AG09319 (cell line): ENCODE measurements around the gene EIF1AD.

ENCODE experiments used
- DNase-seq: peaks from one replicate; pipeline ENCODE4 v3.0.0-alpha.2; 2010; ENCODE audit warnings: low read depth; ENCODE audit errors: extremely low read depth
- TF ChIP-seq, protein P1 (sequence below): IDR thresholded peaks from 2 replicates; pipeline ENCODE4 v1.5.1; 2011; ENCODE audit warnings: low read depth, mild to moderate bottlenecking, inconsistent platforms, low read length, moderate library complexity

EIF1AD gene

GRCh38 chr11:65964906-65965305 lies 37.1 kb downstream of the EIF1AD start:
- TF ChIP-seq, protein P1, sequence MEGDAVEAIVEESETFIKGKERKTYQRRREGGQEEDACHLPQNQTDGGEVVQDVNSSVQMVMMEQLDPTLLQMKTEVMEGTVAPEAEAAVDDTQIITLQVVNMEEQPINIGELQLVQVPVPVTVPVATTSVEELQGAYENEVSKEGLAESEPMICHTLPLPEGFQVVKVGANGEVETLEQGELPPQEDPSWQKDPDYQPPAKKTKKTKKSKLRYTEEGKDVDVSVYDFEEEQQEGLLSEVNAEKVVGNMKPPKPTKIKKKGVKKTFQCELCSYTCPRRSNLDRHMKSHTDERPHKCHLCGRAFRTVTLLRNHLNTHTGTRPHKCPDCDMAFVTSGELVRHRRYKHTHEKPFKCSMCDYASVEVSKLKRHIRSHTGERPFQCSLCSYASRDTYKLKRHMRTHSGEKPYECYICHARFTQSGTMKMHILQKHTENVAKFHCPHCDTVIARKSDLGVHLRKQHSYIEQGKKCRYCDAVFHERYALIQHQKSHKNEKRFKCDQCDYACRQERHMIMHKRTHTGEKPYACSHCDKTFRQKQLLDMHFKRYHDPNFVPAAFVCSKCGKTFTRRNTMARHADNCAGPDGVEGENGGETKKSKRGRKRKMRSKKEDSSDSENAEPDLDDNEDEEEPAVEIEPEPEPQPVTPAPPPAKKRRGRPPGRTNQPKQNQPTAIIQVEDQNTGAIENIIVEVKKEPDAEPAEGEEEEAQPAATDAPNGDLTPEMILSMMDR: no peak
- no peak for DNase-seq

DNA sequence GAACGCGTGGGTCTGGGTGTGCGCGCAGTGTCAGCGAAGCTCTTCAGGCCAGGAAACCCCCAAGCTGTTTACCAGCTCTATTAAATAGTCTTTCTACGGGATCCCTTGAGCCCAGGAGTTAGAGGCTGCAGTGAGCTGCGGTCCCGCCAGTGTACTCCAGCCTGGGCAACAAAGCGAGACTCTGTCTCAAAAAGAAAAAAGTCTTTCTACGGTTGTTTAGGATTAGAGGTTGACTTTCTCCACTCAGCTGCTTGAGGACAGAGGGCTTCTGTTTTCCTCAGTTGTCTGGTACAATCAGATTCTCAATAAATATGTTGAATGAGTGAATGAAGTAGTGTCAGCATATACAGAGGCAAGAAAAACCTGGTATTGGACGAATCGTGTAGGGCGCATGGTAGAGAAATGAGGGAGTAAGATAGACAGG lies 39.8 kb downstream of the EIF1AD start:
- no peak for DNase-seq
- TF ChIP-seq, protein P1: no peak

GRCh38 chr11:65961267-65962140 lies 40.5 kb downstream of the EIF1AD start, which contains the start of gene SART1:
Gene SART1, plus strand, starts transcription at chr11:65961734. Its CDS starts 47 bp downstream, at chr11:65961781.
- peak; percentile 94 for DNase-seq
- TF ChIP-seq, protein P1: no peak

GRCh38 chr11:65960824-65961266 lies 41.1 kb downstream of the EIF1AD start:
- TF ChIP-seq, protein P1: no peak
- no peak for DNase-seq

DNA sequence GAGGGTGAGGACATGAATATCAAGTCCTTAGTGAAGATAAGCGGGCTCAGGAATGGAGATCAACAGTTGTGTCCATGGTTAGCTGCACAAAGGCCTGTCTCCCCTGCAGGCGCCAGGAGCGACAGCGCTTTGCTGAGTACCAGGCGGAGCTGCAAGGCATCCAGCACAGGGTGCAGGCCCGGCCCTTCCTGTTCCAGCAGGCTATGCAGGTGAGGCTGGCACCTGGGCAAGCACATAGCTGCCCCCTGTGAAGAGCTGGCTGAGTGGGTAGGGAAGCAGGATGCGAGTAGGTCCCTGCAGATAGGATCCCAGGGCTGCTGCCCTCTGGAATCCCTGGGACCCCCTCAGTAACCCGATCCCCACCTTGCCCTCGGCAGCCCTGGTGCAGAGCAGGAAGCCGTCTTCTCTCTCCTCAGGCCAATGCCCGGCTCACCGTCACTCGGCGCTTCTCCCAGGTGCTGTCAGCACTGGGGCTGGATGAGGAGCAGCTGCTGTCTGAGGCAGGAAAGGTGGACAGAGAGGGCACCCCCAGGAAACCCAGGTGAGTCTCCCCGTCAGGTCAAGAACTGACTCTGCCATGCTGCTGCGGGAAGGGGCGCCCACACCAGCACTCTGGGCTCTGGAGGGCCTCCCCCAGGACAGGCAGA lies 43.1 kb downstream of the EIF1AD start:
- TF ChIP-seq, protein P1: no peak

DNA sequence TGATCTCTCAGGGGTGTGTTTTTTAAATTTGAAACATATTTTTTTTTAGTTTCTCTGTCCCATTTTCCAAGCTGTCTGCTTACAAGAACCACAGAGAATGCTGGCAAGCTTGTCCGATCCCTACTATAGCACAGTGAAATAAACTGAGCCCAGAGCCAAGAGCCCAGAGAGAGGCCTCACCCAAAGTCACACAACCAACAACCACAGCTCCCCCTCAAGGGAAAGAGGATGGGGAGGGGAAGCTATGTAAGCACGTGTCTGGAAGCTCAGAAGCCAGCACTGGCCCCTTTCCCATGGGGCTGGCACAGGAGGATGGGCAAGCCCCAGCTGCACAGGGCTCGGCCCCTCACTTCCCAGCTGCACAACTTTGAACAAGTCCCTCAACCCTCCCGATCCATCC lies 43.7 kb downstream of the EIF1AD start:
- TF ChIP-seq, protein P1: no peak
- DNase-seq: no peak

More for the DNA sequence above, 43.1 kb downstream of the EIF1AD start:
- DNase-seq: no peak

DNA sequence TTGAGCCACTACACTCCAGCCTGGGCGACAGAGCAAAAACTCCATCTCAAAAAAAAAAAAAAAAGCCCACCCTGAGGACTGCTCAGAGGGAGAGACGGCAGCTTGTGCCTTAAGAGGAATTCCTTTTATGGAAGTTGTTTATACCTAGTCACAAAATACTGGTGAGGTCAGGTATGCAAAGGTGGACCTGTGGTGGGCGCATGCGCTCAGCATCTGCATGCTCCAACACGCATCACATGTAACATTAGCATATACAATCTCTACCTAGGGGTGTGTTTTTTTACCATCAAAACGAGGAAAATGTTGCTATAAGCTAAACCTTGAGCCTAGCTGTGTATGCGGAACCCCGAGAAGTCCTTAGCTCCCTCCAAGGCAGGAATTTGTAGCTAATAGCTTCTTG lies 47.2 kb downstream of the EIF1AD start:
- TF ChIP-seq, protein P1: no peak

More for the DNA sequence above, 47.2 kb downstream of the EIF1AD start:
- DNase-seq: no peak
